ENCODE results near the gene NET1.

Gene NET1

DNA sequence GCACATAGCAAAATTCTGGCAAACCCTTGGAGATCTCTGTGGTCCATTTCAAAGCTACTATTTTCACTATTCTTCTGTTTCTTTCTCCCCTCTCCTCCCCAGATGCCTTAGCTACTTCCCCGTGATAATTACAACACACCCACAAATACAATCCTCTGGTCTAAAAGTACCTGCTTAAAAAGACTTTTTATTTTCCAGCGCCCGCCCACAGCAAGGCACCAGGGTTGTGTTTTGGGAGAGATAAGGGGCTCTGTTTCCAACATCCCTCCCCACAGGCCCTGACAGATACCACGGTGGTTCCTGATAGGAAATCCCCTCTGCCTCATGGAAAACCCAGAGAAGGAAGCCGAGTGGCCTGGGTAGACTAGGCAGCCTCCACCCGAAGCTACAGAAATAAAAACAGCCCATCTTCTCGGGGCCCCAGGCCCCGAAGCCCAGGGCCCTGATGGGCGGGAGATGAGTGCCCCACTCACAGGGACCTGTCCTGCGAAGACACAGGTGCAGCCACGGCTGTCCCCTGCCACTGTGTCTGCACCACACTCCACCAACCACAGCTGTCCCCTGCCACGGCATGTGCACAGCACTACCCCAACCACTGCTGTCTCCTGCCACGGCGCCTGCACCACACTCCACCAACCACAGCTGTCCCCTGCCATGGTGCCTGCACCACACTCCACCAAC, 67.3 kb downstream of the NET1 start:
- in situ Hi-C loops (cut with HindIII; ENCODE audit: low sequenced_read_pairs), result no loop called here

DNA sequence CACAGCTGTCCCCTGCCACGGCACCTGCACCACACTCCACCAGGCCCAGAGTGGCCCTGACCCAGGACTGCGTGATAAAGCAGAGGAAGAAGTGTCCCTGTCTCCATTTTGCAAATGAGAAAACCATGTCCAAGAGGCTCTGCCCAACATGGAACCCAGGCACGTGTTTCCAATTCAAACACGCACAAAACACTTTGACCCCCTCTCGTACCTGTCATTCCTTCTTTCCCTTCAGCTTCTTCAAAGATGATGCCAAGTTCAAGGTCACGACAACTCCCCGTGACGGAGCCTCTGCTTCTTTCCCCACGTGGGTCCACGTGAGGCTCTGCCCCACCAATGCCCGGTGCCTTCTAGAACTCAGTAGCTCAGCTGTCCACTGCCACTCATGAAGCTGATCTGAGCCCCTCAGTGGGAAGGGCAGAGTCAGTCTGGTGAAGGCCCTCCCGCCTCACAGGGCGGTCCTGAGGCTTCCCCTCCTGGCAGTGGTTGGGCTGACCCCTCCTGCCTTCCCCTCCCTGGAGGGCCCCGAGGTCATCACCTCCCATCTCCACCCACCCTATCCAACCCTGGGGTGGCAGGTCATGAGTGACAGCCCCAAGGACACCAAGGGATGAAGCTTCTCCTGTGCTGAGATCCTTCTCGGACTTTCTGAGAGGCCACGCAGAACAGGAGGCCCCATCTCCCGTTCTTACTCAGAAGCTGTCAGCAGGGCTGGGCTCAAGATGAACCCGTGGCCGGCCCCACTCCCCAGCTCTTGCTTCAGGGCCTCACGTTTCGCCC, 68.0 kb downstream of the NET1 start:
- in situ Hi-C loops (cut with HindIII; ENCODE audit: low sequenced_read_pairs), result no loop called here

DNA sequence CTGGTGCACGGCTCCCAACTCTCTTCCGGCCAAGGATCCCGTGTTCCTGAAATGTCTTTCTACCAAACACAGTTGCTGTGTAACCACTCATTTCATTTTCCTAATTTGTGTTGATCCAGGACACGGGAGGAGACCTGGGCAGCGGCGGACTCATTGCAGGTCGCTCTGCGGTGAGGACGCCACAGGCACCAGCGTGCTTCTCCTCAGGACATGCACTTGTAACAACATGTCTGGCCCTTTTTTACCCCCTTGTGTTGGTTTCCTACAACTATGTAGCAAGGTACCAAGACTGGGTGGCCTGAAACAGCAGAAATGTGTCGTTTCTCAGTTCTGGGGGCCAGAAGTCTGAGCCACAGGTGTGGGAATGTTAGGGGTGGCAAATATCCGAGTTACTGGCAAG, 68.8 kb downstream of the NET1 start:
- in situ Hi-C loops (cut with HindIII; ENCODE audit: low sequenced_read_pairs), result no loop called here

DNA sequence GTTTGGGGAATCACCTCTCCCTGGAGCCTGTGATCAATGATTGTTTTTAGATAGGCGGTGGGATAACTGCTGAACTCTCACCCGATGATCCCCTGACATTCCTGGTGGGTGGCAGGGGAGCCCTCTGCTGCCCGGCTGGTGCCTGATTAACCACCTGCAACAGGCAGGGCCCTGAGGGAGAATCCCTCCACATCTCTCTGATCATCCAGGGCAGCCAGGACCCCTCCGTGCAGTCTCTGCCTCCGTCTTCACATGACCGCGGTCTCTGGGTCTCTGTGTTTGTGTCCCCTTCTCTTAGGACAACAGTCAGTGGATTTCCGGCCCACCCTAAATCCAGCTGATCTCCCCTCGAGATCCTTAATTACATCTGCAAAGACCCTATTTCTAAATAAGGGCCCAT, 69.7 kb downstream of the NET1 start:
- in situ Hi-C loops (cut with HindIII; ENCODE audit: low sequenced_read_pairs), result no loop called here

DNA sequence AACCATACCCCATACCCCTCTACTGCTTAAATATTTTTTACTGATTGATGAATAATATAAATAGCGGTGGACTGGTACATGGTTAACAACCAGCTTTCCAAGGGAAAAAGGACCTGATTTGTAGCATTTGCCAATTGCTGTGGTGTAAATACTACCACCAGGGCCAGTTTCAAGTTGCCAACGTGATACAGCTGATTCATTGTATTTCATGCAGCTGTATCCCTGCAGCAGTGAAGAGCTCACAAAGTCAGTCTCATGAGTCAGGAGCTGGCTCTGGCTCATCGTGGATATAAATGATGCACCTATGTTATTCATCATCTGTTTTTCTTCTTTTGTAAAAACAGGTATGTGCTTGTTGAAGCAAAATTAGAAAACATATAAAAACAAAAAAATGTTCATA, 71.8 kb downstream of the NET1 start:
- in situ Hi-C loops (cut with HindIII; ENCODE audit: low sequenced_read_pairs), result no loop called here

DNA sequence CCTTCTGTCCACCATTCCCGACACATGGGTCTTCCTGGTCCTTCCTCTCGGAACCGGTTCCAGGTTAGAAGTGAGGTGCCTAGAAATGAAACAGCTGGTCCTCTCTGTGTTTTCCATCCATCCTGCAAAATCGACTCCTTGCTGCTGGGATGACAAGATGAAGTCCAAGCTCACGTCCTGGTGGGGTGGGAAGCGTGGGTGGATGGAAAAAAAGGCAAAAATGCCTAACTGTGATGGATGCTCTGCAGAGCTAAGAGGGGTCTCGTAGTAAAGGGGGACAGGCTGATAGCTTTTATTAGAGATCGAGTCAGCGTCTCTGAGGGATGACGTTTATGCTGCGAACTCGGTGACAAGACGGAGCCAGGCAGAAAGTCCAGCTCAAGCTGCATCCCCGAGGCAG, 72.9 kb downstream of the NET1 start:
- in situ Hi-C loops (cut with HindIII; ENCODE audit: low sequenced_read_pairs), result no loop called here

DNA sequence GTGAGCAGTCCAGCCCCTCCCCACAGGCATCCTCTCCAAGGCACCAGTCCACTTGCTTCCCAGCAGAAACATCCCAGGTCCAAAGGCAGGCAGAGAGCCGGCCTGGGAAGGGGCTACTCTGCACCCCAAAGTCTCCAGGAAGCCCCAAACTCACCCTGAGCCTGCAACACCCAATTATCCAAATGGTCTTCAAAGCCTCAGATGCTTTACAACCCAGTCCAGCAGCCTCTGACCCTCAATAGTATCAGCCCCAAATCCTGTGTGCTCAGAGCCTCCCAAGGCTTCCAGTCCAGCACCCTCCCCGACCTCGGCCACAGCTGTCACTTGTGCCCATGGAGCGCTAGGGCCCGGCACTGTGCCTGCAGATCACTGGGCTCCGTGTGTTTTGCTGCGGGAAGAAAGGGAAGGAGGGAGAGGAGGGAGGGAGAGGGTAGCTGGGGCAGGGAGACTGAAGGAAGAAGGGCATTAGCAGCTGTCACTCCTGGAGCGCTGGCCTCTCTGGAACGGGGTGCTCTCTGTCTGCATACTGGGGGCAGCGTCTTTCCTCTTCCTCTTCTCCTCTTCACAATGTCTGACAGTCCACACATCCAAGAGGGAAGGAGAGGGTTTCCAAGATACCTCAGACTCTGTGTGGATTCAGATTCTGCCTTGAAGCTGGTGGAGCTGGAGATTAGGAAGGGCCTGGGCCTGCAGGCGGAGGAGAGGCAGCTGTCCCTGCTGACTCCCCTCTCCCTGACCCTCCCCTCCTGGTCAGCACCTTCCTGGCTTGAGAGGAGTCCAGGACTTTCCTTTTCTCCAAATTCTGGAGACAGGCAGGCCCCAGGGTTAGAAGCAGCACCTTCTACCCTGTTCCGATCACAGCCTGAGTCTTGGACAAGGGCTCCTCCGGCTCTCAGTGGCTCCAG, 73.8 kb downstream of the NET1 start:
- in situ Hi-C loops (cut with HindIII; ENCODE audit: low sequenced_read_pairs), result no loop called here

DNA sequence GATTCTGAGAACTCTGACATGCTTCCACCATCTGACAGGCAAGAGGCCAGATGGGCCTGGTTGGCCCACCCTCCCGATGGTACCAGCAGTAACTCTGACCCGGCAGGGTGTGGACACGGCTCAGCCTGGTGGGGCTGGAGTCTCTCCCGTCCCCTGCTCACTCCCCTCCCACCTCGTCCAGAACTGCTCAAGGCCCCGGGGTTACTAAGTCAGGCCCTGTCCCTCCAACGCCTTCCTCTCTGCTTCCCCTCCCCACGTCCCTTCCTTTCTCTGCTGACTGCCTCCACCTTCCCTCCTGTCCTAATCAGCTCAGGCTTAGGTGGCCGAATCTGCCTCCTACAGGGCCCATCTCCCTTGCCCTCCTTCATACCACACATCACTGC, 74.5 kb downstream of the NET1 start:
- in situ Hi-C loops (cut with HindIII; ENCODE audit: low sequenced_read_pairs), result no loop called here

DNA sequence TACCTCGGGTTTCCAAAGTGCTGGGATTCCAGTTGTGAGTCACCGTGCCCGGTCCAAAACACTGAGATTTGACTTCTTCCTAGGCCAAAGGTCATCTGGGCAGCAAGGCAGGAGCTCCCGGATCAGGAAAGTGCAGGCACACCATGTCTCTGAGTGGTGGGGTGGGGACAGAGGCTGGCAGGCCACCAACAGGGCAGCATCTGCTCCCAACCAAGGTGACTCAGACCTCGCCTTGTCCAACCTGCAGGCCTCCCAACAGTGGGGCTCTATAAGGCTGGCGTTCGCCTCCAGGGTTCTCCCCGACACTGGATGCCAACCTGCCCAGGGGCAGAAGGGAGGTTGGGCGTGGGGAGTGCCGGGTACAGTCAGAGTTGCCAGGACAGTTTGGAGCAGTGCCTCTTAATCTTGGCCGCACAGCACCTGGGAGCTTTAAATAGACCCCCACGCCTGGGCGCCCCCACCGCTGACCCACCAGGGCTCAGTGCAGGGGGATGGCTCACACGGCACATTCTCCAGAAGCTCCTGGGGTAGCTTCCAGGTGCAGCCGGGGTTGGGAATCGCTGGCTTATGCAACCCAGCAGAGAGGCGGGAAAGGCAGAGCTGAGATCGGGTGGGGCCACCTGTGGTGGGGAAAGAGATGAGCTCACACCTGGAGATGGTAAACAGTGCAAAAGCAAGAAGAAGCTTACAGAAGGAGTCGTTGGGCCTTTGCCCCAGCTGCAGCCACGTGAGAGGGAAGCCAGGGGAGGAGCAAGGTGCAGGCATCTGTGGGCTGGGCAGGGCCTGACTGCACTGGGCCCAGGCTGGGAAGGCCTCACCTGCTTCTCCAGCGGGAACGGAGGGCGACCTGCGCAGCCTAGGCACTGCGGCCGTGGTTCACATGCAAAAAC, 76.2 kb downstream of the NET1 start:
- in situ Hi-C loops (cut with HindIII; ENCODE audit: low sequenced_read_pairs), result no loop called here

DNA sequence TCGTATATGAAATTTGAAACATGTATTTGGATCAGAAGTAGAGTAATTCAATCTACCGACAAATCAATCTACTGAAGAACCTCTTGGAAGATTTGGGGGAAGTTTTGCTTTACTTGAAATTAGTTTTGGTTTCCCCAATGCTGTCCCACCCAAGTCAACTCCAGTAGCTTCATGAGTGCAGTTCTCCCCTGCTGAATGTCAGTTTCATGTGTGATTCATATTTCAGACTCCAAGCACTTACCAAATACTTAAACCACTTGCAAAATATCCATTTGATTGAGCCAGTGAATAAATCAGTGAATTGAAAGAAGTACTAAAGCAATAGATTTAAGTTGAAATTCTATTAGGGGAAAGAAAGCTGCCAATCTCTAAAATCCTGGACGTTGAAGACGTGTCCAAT, 77.7 kb downstream of the NET1 start:
- in situ Hi-C loops (cut with HindIII; ENCODE audit: low sequenced_read_pairs), result loop anchor here (10.0 kb wide), 1 partner anchor 65 kb away; no protein-coding TSS in a partner anchor

DNA sequence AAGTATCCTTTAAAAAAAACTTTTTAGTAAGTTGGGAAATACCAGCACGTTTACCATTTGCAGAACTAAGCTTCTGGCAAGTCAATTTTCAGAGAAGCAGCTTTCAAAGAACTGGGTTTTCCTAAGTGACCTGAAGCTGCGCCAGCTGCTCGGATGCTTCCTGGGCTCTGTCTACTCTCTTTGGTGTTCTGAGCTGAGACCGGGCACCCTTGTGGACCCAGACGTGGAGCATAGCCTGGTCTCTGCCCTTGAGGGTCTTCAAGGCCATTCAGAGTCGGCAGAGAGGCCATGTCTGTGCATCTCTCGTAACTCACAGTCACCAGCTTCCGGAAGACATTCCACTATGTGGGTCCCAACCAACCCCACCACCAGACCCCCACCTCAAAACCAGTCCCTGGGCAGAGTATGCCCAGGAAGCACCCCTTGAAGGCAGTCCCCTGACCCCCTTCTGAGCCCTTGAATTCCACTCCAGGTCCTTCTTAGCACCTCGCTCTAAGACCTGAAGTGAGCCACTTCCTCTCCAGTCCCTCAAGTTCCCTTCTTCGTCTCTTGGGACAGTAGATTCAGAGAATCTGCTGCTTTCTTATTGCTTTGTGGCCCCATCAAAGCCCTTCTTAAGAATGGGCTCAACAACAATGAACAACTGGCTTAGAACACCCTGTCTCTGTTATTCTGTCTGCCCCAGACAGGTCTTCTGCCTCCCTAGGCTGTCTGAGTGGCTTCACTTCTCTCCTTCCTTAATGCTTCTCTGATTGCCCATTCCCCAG, 78.5 kb downstream of the NET1 start:
- in situ Hi-C loops (cut with HindIII; ENCODE audit: low sequenced_read_pairs), result loop anchor here (10.0 kb wide), 1 partner anchor 64 kb away; no protein-coding TSS in a partner anchor

DNA sequence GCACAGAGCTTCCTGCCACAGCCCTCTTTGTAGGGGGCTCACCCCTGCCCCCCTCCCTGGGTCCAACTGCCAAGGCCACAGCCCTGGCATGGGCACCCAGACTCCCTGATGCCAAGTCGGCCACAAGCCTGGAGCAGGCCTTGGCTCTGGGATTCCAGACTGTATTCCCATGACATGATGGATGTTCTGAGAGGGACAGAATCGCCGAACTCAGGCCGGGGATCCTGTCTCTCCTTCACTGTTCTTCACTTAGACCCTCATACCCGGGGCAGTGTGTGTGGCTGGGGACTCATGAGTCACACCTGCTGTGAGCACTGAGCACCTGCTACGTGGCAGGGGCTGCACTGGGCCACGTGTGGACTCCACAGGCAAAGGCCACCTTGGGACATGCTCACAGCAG, 79.1 kb downstream of the NET1 start:
- in situ Hi-C loops (cut with HindIII; ENCODE audit: low sequenced_read_pairs), result loop anchor here (10.0 kb wide), 1 partner anchor 63 kb away; no protein-coding TSS in a partner anchor

DNA sequence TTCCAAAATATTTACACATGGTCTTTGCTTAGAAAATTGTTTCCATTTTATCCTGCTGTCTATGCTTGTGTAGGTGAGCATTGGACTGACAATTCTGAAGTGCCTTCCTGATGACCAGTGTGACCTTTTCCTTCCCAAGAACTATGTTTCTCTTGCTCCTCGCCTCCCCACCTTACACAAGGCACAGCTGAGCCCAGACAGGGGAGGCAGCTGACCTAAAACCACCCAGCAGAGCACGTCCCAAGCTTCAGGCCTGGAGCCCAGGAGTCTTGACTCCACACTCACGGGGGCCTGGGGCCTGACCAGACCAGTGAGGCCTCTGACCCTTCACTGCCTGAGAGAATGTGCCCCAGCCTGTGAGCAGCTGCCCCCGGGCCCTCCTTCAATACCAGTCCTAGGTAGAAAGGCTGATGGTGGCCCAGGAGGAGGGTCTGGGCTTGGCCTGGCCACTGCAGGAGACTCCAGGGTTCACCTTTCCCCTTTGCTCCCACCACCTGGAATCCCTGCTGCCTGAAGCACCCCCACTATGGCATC, 80.0 kb downstream of the NET1 start:
- in situ Hi-C loops (cut with HindIII; ENCODE audit: low sequenced_read_pairs), result loop anchor here (10.0 kb wide), 1 partner anchor 62 kb away; no protein-coding TSS in a partner anchor

DNA sequence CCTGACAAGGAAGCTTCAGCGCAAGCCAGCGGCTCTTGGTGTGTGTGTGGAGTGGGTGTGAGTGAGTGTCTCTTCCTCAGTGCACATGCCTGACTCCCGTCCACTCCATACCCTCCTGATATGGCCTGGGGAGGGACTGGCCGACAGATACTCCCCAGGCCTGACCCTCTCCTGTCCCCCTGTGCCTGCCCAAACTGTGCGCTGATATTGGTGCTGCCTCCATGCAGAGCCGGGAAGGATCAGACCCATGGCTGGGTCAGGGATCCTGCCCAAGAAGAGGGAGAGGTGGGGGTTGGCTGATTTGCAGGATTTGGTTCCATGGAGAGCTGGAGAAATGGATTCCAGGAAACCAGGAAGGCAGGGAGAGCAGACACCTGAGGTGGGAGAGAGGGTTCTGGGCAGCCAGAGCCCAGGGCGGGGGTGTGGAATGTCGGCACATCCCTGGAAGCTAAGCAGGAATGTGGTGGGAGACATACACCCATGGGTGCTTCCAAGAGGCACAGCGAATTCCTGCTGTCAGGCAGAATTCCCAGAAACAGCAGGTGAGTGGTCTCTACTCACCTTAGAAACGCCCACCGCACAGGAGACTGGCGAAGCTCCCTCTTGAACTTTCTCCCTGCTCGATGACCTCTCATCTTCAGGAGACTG, 80.7 kb downstream of the NET1 start:
- in situ Hi-C loops (cut with HindIII; ENCODE audit: low sequenced_read_pairs), result loop anchor here (10.0 kb wide), 1 partner anchor 62 kb away; no protein-coding TSS in a partner anchor

DNA sequence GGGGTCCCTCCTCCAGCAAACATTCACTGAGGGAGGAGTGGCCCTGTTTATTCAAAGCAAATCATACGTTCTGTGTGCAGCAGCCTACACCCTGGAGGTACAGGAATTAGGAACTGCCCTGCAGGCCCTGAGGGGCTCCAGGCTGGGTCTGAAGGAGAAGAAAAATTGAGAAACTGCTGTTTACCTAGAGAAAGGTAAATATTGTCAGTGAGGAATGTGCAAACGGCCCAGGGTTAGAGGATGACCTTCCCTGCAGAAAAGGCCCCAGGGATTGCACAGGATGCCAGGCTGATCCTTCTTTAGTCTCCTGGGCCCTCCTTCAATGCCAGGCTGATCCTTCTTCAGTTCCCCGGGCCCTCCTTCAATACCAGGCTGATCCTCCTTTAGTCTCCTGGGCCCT, 81.3 kb downstream of the NET1 start:
- in situ Hi-C loops (cut with HindIII; ENCODE audit: low sequenced_read_pairs), result loop anchor here (10.0 kb wide), 1 partner anchor 61 kb away; no protein-coding TSS in a partner anchor

DNA sequence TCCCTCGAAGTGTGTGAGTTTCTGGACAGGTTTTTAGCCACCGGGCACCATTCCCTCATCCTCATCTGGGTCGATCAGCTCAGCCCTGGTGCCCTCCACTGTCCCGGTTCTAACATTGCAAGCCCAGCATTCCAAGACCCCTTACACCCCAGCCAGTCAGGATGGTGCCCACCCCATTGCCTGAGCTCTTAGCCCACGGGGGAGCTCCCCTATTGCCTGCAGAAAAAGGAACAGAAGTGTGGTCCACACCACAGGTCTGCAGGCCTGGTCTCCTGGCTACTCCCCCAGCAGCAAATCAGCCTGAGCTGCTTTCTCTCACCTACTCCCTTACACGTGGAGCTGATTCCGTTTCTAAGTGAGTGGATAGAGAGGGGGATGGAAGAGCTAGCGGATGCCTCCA, 82.3 kb downstream of the NET1 start:
- in situ Hi-C loops (cut with HindIII; ENCODE audit: low sequenced_read_pairs), result loop anchor here (10.0 kb wide), 1 partner anchor 60 kb away; no protein-coding TSS in a partner anchor

DNA sequence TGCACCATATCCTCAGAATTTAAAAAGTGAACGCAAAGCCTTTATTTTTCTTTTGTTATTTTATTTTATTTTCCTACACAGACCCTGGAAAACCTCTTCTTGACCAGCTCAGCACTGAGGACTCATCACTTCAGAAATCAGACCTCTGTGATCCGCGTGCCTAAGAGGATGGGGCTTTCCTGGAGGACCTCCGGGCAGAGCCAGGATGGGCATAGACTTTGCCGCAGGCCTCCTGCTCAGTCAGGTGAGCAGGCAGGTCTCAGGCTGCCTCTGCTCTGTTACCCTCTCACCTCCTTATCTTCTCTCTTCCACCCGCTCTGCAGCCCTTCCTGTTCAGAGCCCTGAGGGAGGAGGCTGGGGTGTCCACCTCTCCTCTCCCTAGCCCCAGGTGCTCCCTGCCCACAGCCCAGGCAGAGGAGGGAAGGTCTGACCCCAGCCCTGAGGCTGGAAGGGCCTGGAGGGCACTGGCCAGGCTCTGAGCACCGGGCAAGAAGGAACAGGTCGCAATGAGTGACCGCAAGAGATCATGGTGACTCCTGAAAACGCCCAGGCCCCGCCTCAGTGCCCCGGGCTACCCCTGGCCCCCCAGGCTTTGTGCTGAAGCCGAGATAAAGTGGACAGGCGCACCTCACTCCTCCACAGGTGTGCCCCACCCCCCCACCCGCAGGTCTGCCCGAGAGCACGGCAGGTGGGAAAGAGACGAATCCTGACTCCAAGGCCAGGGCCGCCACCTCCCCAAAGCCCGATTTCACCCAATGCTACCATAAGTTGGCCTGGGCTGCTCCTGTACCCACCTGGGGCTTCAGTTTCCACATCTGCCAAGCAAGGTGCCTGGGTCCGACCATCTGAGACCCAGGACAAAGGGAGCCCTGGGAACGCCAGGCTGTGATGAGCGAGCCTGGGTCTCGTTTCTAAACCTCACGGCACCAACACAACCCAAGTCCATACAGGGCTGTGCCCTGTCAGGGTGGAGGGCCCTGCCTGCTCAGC, 84.2 kb downstream of the NET1 start:
- in situ Hi-C loops (cut with HindIII; ENCODE audit: low sequenced_read_pairs), result loop anchor here (10.0 kb wide), 1 partner anchor 58 kb away; no protein-coding TSS in a partner anchor

Measured in DLD1 (cell line).